ENCODE results near the gene ZDHHC14.
"Not testable (repeated sequence)": the region's sequence is repeated elsewhere in the genome, so short reads cannot be mapped to it uniquely, and the experiment has no call there.

The ZDHHC14 gene

DNA sequence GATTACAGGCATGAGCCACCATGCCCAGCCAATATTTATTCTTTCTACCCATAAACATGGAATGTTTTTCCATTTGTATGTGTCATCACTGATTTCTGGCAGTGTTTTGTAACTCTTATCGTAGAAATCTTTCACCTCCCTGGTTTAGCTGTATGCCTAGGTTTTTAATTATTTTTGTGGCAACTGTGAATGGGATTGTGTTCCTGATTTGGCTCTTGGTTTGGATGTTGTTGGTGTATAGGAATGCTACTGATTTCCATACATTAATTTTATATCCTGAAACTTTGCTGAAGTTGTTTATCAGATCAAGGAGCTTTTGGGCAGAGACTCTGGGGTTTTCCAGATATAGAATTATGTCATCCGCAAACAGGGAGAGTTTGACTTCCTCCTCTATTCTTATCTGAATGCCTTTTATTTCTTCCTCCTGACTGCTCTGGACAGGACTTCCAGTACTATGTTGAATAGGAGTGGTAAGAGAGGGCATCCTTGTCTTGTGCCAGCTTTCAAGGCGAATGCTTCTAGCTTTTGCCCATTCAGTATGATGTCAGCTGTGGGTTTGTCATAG lies 198.6 kb downstream of the ZDHHC14 start:
- no peak for FAIRE-seq

DNA sequence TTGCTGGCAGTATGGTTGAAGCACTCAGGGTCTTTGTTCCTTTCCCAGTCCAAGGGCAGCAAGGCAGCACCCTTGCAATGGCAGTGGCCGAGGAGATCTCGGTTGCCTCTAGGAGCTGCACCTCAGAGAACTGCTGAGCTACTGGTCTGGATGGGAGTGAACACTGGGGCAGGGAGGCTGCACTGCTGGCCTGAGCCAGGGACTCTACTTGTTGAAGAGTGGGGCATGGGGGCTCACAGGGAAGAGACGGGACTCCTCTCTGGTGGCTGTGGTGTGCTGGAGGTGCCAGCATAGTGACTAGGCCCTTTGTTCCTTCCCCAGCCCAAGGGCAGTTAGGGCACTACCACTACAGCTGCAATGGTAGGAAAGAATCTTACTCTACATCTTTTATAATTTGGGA lies 203.0 kb downstream of the ZDHHC14 start:
- FAIRE-seq: no peak

DNA sequence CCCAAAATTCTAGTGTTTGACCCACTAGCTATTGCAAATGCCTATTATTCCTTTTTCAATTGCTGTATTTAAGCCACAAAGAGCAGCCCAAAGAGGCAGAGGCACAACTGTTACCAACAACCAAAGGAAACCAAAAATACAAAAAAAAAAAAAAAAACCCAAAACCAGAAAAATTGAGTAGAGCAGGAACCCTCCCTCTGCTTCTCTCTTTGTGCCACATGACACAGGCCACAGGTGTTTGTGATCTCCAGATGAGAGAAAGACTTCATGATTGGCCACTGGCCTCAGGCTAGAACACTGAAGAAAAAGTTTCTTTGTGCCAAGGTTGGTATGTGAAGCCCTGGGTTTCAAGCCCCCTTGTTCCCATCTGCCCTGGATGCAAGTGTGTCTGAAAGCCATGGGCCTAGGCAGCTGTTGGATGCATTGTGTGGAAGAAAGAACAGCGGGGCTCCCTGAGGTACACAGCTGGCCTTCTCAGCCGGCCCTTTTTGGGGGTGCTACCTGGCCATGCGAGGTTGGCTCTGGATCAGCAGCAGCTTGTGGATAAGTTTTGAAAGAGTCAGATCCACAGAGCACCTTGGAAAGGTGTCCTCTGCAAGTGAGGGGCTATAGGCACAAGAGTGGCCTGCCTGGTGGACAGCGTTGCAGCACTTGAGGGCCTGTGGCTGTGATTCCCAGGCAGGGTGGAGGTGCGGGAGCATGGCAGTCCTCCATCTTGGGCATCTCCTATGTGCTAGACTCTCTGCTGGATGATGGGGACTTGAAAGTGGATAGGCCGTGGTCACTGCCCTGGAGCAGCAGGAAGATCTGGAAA lies 204.5 kb downstream of the ZDHHC14 start:
- FAIRE-seq: no peak

DNA sequence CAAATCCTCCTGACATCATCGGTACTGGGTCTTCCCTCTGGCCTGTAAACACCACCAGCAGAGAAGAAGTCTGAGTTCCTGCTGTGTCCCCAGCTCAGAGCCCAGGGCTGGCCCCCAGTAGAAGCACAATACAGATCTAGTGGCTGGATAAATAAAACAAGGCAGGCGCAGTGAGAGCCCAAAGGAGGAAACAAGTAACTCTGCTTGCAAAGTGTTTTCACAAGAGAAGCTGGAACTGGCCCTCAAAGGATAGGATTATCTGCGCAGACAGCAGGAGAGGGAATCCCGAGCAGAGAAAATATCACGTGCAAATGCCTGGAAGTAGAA lies 205.1 kb downstream of the ZDHHC14 start:
- FAIRE-seq: no peak

DNA sequence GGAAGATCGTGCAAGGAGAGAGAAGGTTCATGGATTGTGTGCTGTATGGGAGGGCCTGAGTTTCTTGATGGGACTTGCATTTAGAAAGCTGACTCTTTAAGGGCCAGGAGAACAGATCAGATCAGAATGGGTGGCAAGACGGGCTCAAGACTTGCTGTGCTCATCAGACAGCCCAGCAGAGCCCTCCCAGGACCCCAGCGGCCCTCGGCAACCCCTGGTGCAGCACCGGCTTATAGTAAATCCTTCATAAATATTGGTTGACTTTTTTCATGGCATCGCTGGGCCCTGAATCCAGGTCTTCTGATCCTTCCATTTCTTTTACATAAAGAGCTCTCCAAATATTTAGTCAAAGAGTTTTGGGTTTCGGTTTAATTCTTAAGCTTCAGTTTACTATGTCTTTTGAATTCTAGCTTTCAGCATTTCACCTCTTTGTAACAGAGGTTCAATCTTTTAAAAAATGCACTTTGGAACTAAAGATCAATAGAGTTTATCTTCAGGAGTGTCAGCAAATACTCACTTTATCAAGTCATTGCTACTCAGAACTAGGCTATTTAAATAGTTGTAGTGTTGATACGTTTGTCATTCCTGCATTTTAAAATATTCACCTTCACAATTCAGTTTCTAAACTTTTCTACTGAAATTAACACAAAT lies 205.6 kb downstream of the ZDHHC14 start:
- FAIRE-seq: no peak

DNA sequence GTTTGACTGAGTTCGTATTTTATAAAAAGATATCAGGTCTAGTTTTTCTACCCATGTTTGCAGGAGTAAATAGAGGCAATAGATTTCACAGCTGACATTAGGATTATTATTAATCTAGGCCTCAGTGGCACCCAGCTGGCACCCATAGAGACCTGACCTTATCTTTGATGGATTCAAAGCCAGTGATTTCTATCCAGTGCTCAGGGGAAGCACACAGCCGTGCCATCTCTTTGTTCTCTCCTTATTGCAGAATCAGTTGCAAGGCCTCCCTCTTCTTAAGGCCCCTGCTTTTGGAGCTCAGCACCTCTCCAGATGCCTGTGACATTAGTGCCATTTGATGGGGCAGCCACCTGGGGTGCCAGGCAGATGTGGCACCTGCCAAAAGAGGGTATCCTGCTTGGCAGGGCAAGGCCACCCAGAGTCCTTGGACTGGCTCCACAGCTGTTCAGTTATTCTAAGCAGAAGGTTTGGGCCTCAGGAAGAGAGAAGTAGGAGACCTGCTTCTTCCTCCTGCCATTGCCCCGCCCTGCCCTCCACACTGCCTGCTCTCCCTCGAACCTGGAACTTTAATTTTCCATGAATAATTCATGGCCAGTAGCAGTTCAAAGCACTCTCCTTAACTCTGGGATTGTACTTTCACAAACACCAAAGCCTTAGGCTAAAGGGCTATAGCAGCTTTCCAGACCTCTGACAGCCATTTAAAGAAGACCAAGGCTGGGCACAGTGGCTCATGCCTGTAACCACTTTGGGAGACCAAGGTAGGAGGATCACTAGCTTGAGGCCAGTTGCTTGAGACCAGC lies 206.3 kb downstream of the ZDHHC14 start:
- FAIRE-seq: no peak

DNA sequence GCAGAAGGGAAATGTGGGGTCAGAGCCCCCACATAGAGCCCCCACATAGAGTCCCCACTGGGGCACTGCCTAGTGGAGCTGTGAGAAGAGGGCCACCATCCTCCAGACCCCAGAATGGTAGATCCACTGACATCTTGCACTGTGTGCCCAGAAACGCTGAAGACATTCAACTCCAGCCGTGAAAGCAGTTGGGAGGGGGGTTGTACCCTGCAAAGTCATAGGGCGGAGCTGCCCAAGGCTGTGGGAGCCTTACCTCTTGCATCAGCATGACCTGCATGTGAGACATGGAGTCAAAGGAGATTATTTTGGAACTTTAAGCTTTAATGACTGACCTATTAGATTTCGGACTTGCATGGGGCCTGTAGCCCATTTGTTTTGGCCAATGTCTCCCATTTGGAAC lies 209.7 kb downstream of the ZDHHC14 start:
- not testable (repeated sequence) for FAIRE-seq

DNA sequence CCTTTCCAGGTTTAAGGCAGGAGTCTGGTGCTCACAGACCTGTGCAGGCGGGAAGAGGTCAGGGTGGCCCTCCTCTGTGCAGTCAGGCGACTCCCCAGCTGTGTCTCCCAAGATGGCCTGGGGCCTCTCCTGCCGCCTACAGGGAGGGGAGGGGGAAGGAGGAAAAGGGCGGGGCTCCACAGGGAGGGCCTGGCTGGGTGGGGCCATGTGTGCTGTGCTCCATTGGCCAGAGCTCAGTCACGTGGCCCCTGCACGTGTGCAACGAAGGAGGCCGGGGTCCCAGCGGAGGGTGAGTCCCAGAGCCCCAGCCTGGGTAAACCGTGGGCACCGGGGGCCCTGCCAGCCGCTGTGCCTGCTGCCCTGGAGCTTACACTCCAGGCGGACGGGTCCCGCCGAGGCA lies 211.6 kb downstream of the ZDHHC14 start:
- no peak for FAIRE-seq

DNA sequence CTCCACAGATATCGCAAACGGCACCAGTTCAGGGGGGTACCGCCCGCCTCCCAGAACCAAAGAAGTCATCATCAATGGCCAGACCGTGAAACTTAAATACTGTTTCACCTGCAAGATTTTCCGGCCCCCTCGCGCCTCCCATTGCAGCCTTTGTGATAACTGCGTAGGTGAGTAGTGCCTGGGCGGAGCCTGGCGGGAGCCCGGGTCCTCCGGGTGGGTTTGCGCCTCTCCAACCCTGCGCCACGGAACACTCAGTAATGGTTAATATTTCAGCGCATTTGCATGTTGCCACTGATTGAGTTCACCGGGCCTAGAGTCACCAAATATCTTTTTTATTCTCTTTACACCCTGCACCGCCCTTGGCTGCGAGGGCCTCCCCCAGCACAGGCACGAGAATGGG lies 212.0 kb downstream of the ZDHHC14 start:
- no peak for FAIRE-seq

DNA sequence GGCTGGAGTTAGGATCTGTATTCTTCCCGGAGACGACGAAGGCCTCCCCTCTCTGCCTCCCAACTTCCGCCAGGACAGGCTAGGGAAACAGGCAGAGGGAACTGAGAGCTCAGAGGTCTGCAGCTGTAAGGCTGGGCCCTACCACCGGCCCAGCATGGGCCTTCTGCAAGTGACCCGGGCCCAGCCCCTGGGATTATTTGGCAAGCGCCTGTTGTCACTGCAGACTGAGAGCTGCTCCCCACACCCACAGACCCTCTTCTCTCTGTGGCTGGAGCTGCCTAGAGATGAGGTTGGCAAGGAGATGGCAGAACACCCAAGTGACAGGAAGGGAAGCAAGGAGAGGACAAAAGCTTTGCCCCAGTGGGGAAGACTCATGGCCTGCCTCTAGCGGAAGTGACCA lies 212.6 kb downstream of the ZDHHC14 start:
- no peak for FAIRE-seq

DNA sequence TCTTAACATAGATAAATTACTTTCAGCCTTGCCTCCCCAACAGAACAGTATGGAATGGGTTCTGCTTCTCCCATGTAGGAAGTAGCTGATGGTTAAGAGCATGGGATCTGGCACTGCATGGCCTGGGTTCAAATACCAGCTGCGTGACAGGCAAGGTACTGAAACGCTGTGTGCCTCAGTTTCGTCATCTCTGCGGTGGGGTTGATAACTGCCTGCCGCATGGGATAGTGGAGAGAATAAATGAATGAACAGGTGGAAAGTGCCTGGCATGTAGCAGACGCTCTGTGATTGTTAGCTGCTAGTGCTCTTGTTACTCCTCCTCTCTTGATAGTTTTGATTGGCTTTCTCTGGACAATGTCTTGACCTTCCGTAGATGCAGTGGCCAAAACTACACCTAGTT lies 213.3 kb downstream of the ZDHHC14 start:
- FAIRE-seq: no peak

DNA sequence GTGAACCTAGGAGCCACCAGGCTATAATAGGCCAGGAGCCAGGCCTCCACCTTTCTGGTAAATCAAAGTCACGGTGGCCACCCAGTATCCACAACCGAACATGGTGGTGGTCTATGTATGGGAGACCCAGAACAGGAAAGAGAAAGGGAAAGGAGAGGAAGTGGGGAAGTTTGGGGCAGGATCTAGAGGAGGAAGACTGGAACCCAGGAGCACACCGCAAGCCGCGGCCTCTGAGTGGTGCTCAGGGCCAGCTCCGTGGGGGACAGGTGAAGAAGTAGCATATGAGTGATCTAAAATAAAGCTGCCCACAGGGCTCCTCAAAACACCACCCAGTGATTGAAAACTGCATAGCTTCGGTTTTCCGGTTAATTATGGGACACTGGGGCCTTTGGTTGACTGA lies 214.8 kb downstream of the ZDHHC14 start:
- FAIRE-seq: no peak

DNA sequence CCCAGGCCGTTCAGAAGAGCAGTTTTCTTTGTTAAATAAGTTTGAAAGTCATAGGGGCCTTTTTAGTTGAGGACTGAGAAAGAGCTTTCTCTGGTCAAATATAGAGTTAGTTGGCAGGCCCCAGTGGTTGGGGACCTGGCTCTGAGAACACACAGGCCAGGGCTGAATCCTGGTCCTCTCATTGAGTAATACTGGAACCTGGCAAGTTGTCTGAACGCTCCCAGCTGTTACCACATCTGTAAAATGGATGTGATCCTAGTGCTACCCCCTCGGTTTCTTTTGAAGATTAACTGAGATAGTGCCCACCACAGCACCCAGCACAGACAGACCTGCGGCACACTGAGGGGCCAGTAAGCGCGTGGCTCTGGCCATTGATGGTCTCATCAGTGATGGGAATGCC lies 215.5 kb downstream of the ZDHHC14 start:
- no peak for FAIRE-seq

DNA sequence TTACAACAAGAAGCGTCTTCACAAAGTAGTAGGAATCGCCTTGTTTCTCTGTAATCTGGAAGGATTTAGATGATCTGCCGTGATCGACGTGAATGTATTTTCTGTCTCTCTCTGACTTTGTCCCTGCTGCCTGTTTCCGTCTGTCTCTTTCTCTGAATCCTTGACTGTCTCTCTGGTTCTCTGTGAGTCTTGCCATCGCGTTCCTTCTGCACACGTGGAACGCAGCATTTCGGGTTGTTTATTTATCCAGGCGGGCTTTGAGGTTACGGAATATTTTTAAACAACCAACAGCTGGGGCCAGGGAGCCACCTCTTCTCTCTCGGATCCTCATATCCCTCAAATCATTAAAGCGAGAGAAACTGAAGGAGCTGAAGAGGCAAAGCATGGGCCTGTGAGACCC lies 215.9 kb downstream of the ZDHHC14 start:
- no peak for FAIRE-seq

DNA sequence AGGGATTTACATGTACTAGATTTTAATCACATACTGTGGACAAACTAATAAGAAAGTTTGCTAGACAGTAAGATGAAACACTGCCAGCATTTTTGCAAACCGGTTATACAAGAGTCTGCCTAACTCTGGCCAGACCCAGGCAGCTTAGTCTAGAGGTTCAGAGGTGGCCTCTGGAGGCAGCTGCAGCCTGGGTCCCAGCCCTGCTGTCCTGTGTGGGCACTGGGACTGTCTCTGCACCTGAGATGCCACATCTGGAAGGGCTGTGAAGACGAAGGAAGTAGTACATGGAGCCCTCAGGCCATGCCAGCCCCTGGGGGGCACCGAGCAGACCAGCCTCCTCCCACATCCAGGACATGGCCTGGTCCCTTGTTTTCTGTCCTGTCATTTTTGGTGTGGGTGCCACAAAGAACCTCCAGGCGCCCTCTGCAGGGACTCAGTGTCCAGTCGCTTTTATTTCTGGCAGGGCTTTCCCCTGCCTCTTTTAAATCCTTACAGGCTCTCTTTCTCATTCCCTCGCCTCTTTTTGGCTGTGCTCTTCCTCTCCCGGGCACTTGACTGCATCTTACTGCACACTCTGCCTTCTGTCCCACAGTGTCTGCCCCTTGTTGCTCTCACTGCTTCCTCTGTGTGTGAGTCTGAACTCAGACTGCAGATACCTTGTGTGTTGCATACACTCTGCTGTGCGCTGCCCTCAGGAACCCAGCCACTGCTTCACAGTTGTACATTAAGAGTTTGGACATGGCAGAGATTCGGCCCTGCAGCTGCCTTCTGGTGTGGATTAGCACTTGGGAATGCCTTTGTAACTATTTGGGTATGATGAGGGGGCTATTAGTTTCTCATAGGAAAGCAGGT lies 216.7 kb downstream of the ZDHHC14 start:
- no peak for FAIRE-seq

DNA sequence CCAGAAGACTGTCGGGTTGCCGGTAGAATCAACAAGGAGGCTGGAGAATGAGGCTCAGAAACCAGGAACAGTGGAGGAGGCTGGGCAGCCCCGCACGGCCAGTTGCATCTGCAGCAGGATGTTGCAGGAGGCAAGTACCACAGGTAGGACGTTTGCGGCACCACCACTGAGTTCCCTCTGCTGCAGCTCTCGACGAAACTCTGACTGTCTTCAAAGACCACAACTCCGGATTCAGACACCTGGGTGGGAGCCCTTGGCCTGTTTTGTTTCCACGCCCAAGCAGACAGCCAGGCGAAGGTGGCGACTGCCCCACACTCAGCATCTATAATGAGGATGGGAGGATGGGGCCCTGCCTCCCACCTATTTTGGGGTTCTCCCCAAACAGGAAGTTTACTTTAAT lies 218.2 kb downstream of the ZDHHC14 start:
- FAIRE-seq: no peak

DNA sequence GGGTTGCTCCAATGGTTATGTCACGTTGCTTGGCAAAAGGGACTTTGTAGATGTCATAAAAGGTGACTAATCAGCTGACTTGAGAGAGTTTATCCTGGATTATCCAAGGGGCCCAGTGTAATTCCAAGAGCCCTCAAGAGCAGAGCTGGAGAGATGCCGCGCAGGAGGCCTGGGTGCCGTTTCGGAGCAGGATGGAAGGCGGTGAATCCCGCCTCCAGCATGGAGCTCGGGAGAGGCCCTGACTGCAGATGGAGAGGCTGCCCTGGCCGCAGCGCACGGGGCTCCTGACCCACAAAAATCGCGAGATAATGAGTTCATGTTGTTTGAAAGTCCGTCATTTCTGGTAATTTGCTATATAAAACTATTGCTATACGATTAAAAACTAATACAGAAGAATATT lies 219.8 kb downstream of the ZDHHC14 start:
- FAIRE-seq: no peak

DNA sequence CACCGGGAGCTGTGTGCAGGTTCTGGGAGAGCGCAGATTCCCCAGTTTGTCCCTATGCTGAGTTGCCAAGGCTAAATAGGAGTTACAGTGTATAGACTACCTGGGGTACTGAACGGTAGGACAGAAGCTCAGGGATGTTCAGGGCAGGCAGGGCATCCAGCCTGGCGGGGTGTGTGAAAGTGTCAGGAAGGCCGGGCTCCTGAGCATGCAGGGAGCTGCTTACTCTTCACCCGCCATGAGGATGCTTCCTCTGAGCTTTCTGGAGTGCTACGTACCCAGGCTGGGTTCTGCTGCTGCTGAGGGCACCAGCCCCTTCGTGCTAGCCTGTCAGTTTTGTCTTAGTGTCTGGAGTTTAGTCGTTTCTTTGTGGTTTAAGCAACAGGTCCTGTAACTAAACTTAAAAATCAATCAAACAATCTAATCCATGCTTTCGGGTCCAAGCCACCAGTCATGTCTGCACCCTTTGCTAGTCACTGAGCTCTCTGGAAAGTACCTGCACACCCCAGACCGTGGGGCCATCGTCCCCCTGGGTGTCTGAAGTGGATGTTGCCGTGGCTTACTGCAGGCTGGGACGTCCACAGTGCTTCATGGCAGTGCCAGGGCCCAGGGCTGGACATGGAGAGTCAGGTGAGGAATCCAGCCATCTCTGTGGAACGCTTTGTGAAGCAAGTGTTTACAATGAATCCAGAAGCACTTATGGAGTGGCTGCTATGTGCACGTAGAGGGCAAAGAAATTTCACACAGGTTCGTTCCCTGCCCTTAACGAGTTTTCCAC lies 221.7 kb downstream of the ZDHHC14 start:
- no peak for FAIRE-seq

DNA sequence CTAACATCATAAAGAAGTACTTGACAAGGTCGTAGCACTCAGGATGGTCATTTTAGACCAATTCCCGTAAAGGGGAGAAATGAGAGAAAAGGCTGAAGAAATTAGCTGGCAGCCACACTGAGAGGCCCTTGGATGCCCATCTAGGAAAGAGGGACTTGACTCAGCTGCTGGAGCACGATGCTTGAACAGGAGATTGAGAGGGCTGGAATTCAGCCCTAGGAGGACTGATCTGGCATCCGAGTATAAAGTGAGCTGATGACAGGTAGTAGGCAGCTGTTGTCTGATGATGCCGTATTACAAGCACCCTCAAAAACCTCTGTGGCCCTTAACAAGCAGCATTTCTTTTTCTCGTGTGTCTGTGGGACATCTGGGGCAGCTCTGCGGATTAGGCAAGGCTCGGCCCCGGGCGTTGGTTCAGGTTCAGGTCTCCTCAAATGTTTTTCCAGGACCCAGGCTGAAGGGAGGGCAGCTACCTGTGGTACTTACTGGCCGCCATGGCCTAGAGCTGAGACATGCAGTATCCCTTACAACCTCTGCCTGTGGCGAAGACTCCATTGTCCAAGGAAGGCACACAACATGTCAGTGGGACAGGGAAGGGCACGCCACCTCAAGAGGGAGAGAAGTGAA lies 222.4 kb downstream of the ZDHHC14 start:
- no peak for FAIRE-seq

DNA sequence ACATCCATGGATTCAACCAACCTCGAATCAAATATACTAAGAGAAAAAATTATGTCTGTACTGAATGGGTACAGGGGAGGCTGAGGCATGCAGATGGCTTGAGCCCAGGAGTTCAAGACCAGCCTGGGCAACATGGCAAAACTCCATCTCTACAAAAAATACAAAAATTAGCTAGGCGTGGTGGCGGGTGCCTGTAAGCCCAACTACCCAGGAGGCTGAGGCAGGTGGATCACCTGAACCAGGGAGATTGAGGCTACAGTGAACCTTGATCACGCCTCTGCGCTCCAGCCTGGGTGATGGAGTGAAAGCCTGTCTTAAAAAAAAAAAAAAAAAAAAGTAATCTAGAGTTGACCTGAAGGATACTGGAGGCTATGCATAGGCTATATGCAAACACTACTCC lies 223.0 kb downstream of the ZDHHC14 start:
- FAIRE-seq: no peak

DNA sequence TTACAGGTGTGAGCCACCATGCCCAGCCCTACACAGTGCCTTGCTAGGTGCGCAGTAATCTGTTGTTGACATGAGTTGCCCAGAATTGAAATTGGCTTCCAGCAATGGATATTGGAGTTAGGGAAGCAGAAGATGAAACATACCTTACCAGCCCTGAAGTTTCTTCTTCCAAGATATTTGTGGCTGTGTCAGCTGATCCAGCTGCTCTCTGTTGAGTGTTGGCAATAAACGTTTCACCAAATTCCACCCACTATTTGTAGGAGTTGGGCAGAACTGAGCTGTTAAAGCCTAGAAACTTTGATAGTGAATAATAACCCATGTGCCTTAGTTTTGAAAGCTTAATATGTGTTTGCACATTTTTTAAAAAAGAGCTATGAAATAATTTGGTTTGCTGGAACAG lies 223.8 kb downstream of the ZDHHC14 start:
- no peak for FAIRE-seq
